GM23248 (cell line): ENCODE results near the gene NTHL1.

ENCODE experiments used
- EZH2 ChIP-seq: fragments of 200-600 bp; sonication (generic); IDR thresholded peaks from 2 replicates; pipeline ENCODE4 v1.6.1; 2018; ENCODE audit warnings: antibody characterized with exemption, mild to moderate bottlenecking; ENCODE audit not compliant: insufficient read depth, poor library complexity, severe bottlenecking
- EZH2phosphoT487 ChIP-seq: fragments of 200-600 bp; sonication (generic); IDR thresholded peaks from 2 replicates; pipeline ENCODE4 v1.6.1; 2018; ENCODE audit warnings: antibody characterized with exemption, moderate library complexity, mild to moderate bottlenecking, low read depth; ENCODE audit not compliant: insufficient read depth

GRCh38 chr16:2082171-2082982 lies 34.7 kb upstream of the NTHL1 start:
- no peak for TF ChIP-seq EZH2phosphoT487
- no peak for TF ChIP-seq EZH2
